CD14-positive monocyte (primary cell): Measurements from ENCODE around the gene SMAD1. TPM values are rescaled to one million over a fixed set of nuclear protein-coding genes. Genes with fewer than 3 reads are reported as not detected.

ENCODE experiments used
- DNase-seq, 3 donors: peaks; one replicate each; pipeline ENCODE4 v3.0.0-alpha.2; 2011 to 2022
- H2AFZ ChIP-seq: 2 replicates; pipeline ENCODE4 v1.6.0; 2012; ENCODE audit warnings: mild to moderate bottlenecking, low read depth, low read length, inconsistent platforms; ENCODE audit not compliant: insufficient read depth, poor library complexity, severe bottlenecking
- H3K27ac ChIP-seq, 2 donors: 1 replicate in 1 of 2; 2 replicates in 1 of 2; pipeline ENCODE4 v1.5.1; 2012 to 2013; ENCODE audit warnings: low read length in 2 of 2, control low read depth in 1 of 2, inconsistent platforms in 1 of 2, low read depth in 1 of 2, mild to moderate bottlenecking in 1 of 2
- H3K27me3 ChIP-seq, 2 donors: one replicate each; pipeline versions ENCODE4 v1.6.0 to v1.6.1; 2011 to 2013; ENCODE audit warnings: low read length in 2 of 2; ENCODE audit not compliant: control insufficient read depth in 2 of 2, insufficient read depth in 2 of 2
- H3K36me3 ChIP-seq, 2 donors: replicated peaks in 1 of 2; 1 replicate in 1 of 2; 2 replicates in 1 of 2; pipeline versions ENCODE4 v1.5.1 to v1.6.1; 2012 to 2013; ENCODE audit warnings: low read length in 2 of 2, control low read depth in 1 of 2, inconsistent platforms in 1 of 2, mild to moderate bottlenecking in 1 of 2; ENCODE audit not compliant: insufficient read depth in 2 of 2, control insufficient read depth in 1 of 2
- H3K4me1 ChIP-seq, 2 donors: 1 replicate in 1 of 2; 2 replicates in 1 of 2; pipeline versions ENCODE4 v1.5.1 to v1.6.1; 2012 to 2013; ENCODE audit warnings: low read length in 2 of 2, control low read depth in 1 of 2, inconsistent platforms in 1 of 2, mild to moderate bottlenecking in 1 of 2, moderate library complexity in 1 of 2; ENCODE audit not compliant: insufficient read depth in 2 of 2, control insufficient read depth in 1 of 2
- H3K4me2 ChIP-seq: replicated peaks from 2 replicates; pipeline ENCODE3; 2012; ENCODE audit warnings: low read length, moderate library complexity, mild to moderate bottlenecking; ENCODE audit not compliant: poor library complexity, severe bottlenecking; ENCODE audit errors: extremely low read depth
- H3K4me3 ChIP-seq, 3 experiments: fragments of 200-600 bp in 1 of 3; sonication (generic) in 1 of 3; replicated peaks in 1 of 3; 1 replicate in 2 of 3; 2 replicates in 1 of 3; pipeline ENCODE4 v1.5.1; 2011 to 2013; ENCODE audit warnings: low read length in 3 of 3, mild to moderate bottlenecking in 3 of 3, control low read depth in 2 of 3, low read depth in 2 of 3, inconsistent platforms in 1 of 3, moderate library complexity in 1 of 3
- H3K79me2 ChIP-seq: 2 replicates; pipeline ENCODE4 v1.6.0; 2012; ENCODE audit warnings: mild to moderate bottlenecking, control low read depth, inconsistent platforms, low read length, moderate library complexity; ENCODE audit not compliant: insufficient read depth
- H3K9ac ChIP-seq: 2 replicates; pipeline ENCODE4 v1.6.0; 2017; ENCODE audit warnings: low read length, mild to moderate bottlenecking; ENCODE audit not compliant: insufficient read depth, poor library complexity, severe bottlenecking
- H3K9me3 ChIP-seq, 2 donors: replicated peaks in 1 of 2; 1 replicate in 1 of 2; 2 replicates in 1 of 2; pipeline versions ENCODE4 v1.5.1 to v1.6.1; 2012 to 2013; ENCODE audit warnings: low read length in 2 of 2, control low read depth in 1 of 2; ENCODE audit not compliant: control insufficient read depth in 1 of 2, insufficient read depth in 1 of 2
- H4K20me1 ChIP-seq: 2 replicates; pipeline ENCODE4 v1.6.0; 2012; ENCODE audit warnings: mild to moderate bottlenecking, low read length, control low read depth, moderate library complexity; ENCODE audit not compliant: insufficient read depth
- H3K27ac Mint-ChIP-seq, 7 donors: one replicate each; pipeline ENCODE4 v1.8.0; 2020; ENCODE audit warnings: mild to moderate bottlenecking in 7 of 7, mixed read lengths in 7 of 7, moderate library complexity in 6 of 7, inconsistent platforms in 2 of 7
- H3K27me3 Mint-ChIP-seq, 3 donors: one replicate each; pipeline ENCODE4 v1.8.0; 2021 to 2022; ENCODE audit warnings: low read depth in 3 of 3, mild to moderate bottlenecking in 3 of 3, mixed read lengths in 3 of 3, moderate library complexity in 3 of 3, inconsistent platforms in 1 of 3
- H3K36me3 Mint-ChIP-seq, 2 donors: one replicate each; pipeline ENCODE4 v1.8.0; 2020; ENCODE audit warnings: mixed read lengths in 2 of 2, inconsistent platforms in 1 of 2, mild to moderate bottlenecking in 1 of 2
- H3K4me1 Mint-ChIP-seq: one replicate; pipeline ENCODE4 v1.8.0; 2020; ENCODE audit warnings: mild to moderate bottlenecking, mixed read lengths
- H3K4me3 Mint-ChIP-seq, 2 donors: one replicate each; pipeline ENCODE4 v1.8.0; 2020; ENCODE audit warnings: mild to moderate bottlenecking in 2 of 2, mixed read lengths in 2 of 2, moderate library complexity in 1 of 2
- H3K9me3 Mint-ChIP-seq, 7 donors: one replicate each; pipeline ENCODE4 v1.8.0; 2020 to 2022; ENCODE audit warnings: mixed read lengths in 7 of 7, mild to moderate bottlenecking in 6 of 7, moderate library complexity in 6 of 7, inconsistent platforms in 2 of 7
- WGBS: methylation state at CpG from one replicate; pipeline ENCODE4 v1.1.5; 2013; ENCODE audit warnings: missing lambda C conversion rate; ENCODE audit not compliant: insufficient coverage; 5-methylcytosine and 5-hydroxymethylcytosine counted together
- intact Hi-C, 2 donors: fragments of 100-400 bp; cut with micrococcal nuclease; formaldehyde crosslinking; loops; one replicate each; pipeline versions ENCODE4 v1.15.0 to v1.15.1; 2023
- polyA plus RNA-seq, 3 donors: library from polyadenylated mRNA; depleted of rRNA in 1 of 3; unstranded in 2 of 3; stranded (reverse) in 1 of 3; fragments of 300-500 nt in 2 of 3; fragments of >200 nt in 1 of 3; fragmentation: Illumina TruSeq in 2 of 3; gene quantifications; 1 replicate in 2 of 3; 2 replicates in 1 of 3; pipeline ENCODE4 v1.2.3, GENCODE V29; 2012 to 2021
- TF ChIP-seq, protein P1 (sequence below): fragments of 200-600 bp; IDR thresholded peaks from one replicate; pipeline ENCODE4 v1.8.0; 2022; ENCODE audit warnings: antibody characterized with exemption, mild to moderate bottlenecking

The SMAD1 gene
- polyA plus RNA-seq, 3 donors: 8.2 to 14.4 (median 8.7) TPM

DNA sequence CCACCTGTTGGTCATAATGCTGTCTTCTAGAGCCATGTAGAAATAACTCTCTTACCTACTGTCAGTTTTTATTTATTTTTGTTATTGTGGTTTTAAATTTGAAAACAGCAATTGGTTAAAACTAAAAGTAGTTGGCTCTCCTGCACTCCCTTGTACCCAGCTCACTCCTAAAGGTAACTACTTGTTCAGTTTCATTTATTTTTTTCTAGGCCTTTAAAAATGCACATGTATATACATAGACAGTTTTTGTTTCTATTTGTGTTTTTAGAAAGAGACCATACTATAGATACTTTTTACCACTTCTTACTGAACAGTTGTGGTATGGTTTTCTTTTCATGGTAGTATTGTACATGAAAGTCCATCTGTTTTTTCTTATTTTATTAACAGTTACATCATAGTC, 16.8 kb downstream of the SMAD1 start:
- H3K27ac Mint-ChIP-seq: no peak overlapping the region
- H3K4me3 ChIP-seq: no peak overlapping the region
- no peak overlapping the region for H3K4me3 Mint-ChIP-seq
- no peak for DNase-seq
- H3K36me3 ChIP-seq: no peaks in the 10 kb centered on the region
- no peaks in the 10 kb centered on the region for H3K9me3 Mint-ChIP-seq
- H3K9ac ChIP-seq: no peak overlapping the region
- no peaks in the 10 kb centered on the region for H3K79me2 ChIP-seq
- intact Hi-C loops: no loop called here
- H3K9me3 ChIP-seq: no peaks in the 10 kb centered on the region
- H3K27ac ChIP-seq: no peak overlapping the region
- TF ChIP-seq, protein P1, sequence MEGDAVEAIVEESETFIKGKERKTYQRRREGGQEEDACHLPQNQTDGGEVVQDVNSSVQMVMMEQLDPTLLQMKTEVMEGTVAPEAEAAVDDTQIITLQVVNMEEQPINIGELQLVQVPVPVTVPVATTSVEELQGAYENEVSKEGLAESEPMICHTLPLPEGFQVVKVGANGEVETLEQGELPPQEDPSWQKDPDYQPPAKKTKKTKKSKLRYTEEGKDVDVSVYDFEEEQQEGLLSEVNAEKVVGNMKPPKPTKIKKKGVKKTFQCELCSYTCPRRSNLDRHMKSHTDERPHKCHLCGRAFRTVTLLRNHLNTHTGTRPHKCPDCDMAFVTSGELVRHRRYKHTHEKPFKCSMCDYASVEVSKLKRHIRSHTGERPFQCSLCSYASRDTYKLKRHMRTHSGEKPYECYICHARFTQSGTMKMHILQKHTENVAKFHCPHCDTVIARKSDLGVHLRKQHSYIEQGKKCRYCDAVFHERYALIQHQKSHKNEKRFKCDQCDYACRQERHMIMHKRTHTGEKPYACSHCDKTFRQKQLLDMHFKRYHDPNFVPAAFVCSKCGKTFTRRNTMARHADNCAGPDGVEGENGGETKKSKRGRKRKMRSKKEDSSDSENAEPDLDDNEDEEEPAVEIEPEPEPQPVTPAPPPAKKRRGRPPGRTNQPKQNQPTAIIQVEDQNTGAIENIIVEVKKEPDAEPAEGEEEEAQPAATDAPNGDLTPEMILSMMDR: no peak
- no peaks in the 10 kb centered on the region for H3K27me3 ChIP-seq
- H3K27me3 Mint-ChIP-seq: peaks cover 0 to 3% (median 0%) of the 10 kb centered on the region in 3 donors
- H3K4me1 ChIP-seq: peaks cover 0 to 3% of the 10 kb centered on the region in 2 donors
- H2AFZ ChIP-seq: no peak overlapping the region
- H3K4me2 ChIP-seq: no peak overlapping the region
- H3K4me1 Mint-ChIP-seq: peaks cover 11% of the 10 kb centered on the region
- peaks cover 0 to 4% of the 10 kb centered on the region in 2 donors for H3K36me3 Mint-ChIP-seq
- H4K20me1 ChIP-seq: peaks cover 38% of the 10 kb centered on the region

DNA sequence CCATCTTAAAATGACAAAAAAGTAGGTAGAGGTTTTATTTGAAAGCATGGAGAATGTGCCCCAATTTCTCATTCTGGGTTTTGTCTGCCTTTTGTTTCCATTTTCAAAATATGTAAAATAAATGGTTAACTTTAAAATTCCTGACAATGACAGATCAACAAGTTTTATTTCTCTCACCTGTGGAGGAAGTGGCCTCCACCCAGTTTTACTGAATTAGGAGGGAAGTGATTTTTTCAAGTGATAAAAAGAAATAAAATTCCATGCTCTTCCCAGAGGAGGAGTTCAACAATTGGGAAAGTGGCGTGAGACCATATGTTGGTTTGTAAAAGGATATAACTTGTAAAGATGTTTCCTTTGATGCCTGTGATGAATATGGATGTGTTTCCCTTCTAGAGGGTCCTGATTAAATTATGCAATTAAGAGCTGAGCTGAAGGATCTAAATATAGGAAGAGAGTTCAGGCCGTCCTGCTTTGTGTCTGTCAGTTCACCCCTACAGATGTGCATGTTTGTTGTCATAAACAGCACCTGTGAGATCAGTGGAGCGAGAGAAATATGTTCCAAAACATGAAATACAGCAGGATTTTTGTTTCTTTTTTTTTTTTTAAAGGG, 19.5 kb downstream of the SMAD1 start:
- H3K4me2 ChIP-seq: no peak overlapping the region
- H3K9ac ChIP-seq: no peak overlapping the region
- no peak overlapping the region for H2AFZ ChIP-seq
- Mint-ChIP-seq H3K9me3 (no peaks in the 10 kb centered on the region), H3K4me3 (no peak overlapping the region), H3K4me1 (no peaks in the 10 kb centered on the region), H3K27me3 (peaks cover 0 to 3% (median 2%) of the 10 kb centered on the region in 3 donors), H3K27ac (no peak overlapping the region), H3K36me3 (peaks cover 0 to 4% of the 10 kb centered on the region in 2 donors)
- H3K36me3 ChIP-seq: no peaks in the 10 kb centered on the region
- TF ChIP-seq, protein P1: no peak
- no peaks in the 10 kb centered on the region for H3K27me3 ChIP-seq
- 0% methylated on average over 1 of the region's 3 CpGs for WGBS
- H4K20me1 ChIP-seq: peaks cover 25% of the 10 kb centered on the region
- no peaks in the 10 kb centered on the region for H3K4me1 ChIP-seq
- DNase-seq: no peak
- H3K4me3 ChIP-seq: no peak overlapping the region
- no peak overlapping the region for H3K27ac ChIP-seq
- peaks cover 4% of the 10 kb centered on the region for H3K79me2 ChIP-seq
- no peaks in the 10 kb centered on the region for H3K9me3 ChIP-seq
- intact Hi-C loops: no loop called here
